Measurements from ENCODE around the gene ARHGAP21. TPM values are rescaled to one million over a fixed set of nuclear protein-coding genes. Genes with fewer than 3 reads are reported as not detected.

Gene ARHGAP21
- total and polyA plus RNA-seq, 9 of the 15 experiments (the other 6 are each of a cell fraction or from before 2014, with no cell fraction given), result 13.6 to 145 (median 60.8) TPM

DNA sequence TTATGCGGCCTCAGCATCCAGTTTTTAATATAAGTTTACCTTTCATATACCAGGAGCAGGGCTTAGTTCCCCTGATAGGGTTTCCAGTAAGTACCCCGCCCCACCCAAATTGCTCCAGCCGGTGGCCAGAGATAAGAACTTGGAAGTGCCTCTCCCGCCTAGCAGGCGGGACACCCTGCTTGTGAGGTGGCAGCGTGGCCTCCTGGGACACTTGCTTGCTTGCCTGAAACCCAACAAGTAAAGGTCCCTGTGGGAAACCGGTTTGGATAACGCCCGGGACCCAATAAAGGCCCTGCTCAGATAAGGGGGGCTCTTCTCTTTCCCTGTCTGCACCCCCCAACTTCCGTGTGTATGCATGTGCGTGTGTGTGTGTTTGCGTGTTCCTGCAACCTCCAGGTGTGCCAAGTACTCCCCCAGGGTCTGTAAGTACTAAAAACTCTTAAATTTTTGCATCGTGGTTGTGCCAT, 154.3 kb downstream of the ARHGAP21 start (continued):
- TF ChIP-seq MXI1 (IDR thresholded peaks at IDR 0.05; ENCODE audit: low read depth, low read length) (no peak; the same call in 1 of the 2 replicates), NEUROD1 (IDR thresholded peaks at IDR 0.05; ENCODE audit: borderline replicate concordance, low read depth, low read length, partially characterized antibody) (peak; percentile 86), RAD21 (CRISPR knock-in tag; conservative IDR thresholded peaks at IDR 0.05 in 1 of 2, IDR thresholded peaks at IDR 0.05 in 1 of 2) (no peak), EZH2 (IDR thresholded peaks at IDR 0.05; ENCODE audit: borderline replicate concordance, low read depth, low read length) (no peak), KAT2B (IDR thresholded peaks at IDR 0.05; ENCODE audit: low read depth, low read length) (no peak), MAZ (CRISPR knock-in tag; conservative IDR thresholded peaks at IDR 0.05 in 1 of 2, IDR thresholded peaks at IDR 0.05 in 1 of 2) (peak; percentile 52 to 76), SIRT6 (IDR thresholded peaks at IDR 0.05; ENCODE audit: low read depth, low read length) (no peak), CBX2 (IDR thresholded peaks at IDR 0.05; ENCODE audit: insufficient read depth, low read length, poor library complexity, severe bottlenecking) (no peak), POU5F1 (IDR thresholded peaks at IDR 0.05; ENCODE audit: borderline replicate concordance, low read depth, low read length, partially characterized antibody) (peak; percentile 51), RBM22 (IDR thresholded peaks at IDR 0.05; ENCODE audit: low read depth, low read length, poor library complexity, severe bottlenecking) (no peak), NR2C1 (IDR thresholded peaks at IDR 0.05) (no peak), NR2C1 (tag; IDR thresholded peaks at IDR 0.05) (no peak), PML (IDR thresholded peaks at IDR 0.05; ENCODE audit: low read length) (peak; percentile 86), KAT7 (CRISPR knock-in tag; IDR thresholded peaks at IDR 0.05; ENCODE audit: borderline replicate concordance) (no peak), ARID2 (IDR thresholded peaks at IDR 0.05) (no peak), HMGN3 (IDR thresholded peaks at IDR 0.05; ENCODE audit: borderline replicate concordance, extremely low read depth, insufficient read length, low read depth, low read length) (peak; percentile 84), ZNF124 (CRISPR knock-in tag; IDR thresholded peaks at IDR 0.05) (no peak), ZNF347 (CRISPR knock-in tag; IDR thresholded peaks at IDR 0.05; ENCODE audit: low read depth) (no peak), ETV1 (tag; conservative IDR thresholded peaks at IDR 0.05; ENCODE audit: low read depth) (no peak)
- TF ChIP-seq, protein P1, sequence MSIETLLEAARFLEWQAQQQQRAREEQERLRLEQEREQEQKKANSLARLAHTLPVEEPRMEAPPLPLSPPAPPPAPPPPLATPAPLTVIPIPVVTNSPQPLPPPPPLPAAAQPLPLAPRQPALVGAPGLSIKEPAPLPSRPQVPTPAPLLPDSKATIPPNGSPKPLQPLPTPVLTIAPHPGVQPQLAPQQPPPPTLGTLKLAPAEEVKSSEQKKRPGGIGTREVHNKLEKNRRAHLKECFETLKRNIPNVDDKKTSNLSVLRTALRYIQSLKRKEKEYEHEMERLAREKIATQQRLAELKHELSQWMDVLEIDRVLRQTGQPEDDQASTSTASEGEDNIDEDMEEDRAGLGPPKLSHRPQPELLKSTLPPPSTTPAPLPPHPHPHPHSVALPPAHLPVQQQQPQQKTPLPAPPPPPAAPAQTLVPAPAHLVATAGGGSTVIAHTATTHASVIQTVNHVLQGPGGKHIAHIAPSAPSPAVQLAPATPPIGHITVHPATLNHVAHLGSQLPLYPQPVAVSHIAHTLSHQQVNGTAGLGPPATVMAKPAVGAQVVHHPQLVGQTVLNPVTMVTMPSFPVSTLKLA (conservative IDR thresholded peaks at IDR 0.05), result peak; percentile 43 to 70; a peak in 2 of 4 replicates
- TF ChIP-seq, protein P2, sequence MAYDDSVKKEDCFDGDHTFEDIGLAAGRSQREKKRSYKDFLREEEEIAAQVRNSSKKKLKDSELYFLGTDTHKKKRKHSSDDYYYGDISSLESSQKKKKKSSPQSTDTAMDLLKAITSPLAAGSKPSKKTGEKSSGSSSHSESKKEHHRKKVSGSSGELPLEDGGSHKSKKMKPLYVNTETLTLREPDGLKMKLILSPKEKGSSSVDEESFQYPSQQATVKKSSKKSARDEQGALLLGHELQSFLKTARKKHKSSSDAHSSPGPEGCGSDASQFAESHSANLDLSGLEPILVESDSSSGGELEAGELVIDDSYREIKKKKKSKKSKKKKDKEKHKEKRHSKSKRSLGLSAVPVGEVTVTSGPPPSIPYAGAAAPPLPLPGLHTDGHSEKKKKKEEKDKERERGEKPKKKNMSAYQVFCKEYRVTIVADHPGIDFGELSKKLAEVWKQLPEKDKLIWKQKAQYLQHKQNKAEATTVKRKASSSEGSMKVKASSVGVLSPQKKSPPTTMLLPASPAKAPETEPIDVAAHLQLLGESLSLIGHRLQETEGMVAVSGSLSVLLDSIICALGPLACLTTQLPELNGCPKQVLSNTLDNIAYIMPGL (CRISPR knock-in tag; IDR thresholded peaks at IDR 0.05), result no peak
- TF ChIP-seq, protein P3, sequence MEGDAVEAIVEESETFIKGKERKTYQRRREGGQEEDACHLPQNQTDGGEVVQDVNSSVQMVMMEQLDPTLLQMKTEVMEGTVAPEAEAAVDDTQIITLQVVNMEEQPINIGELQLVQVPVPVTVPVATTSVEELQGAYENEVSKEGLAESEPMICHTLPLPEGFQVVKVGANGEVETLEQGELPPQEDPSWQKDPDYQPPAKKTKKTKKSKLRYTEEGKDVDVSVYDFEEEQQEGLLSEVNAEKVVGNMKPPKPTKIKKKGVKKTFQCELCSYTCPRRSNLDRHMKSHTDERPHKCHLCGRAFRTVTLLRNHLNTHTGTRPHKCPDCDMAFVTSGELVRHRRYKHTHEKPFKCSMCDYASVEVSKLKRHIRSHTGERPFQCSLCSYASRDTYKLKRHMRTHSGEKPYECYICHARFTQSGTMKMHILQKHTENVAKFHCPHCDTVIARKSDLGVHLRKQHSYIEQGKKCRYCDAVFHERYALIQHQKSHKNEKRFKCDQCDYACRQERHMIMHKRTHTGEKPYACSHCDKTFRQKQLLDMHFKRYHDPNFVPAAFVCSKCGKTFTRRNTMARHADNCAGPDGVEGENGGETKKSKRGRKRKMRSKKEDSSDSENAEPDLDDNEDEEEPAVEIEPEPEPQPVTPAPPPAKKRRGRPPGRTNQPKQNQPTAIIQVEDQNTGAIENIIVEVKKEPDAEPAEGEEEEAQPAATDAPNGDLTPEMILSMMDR (IDR thresholded peaks at IDR 0.05 in 2 of 3, conservative IDR thresholded peaks at IDR 0.05 in 1 of 3; ENCODE audit: insufficient read depth in 2 of 3, low read depth in 1 of 3, low read length in 3 of 3), result no peak
- TF ChIP-seq, protein P4, sequence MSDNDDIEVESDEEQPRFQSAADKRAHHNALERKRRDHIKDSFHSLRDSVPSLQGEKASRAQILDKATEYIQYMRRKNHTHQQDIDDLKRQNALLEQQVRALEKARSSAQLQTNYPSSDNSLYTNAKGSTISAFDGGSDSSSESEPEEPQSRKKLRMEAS (CRISPR knock-in tag; IDR thresholded peaks at IDR 0.05), result peak; percentile 82
